ENCODE data around the gene HAO1. TPM values are rescaled to one million over a fixed set of nuclear protein-coding genes. Genes with fewer than 3 reads are reported as not detected.
"Not testable (repeated sequence)": the region's sequence is repeated elsewhere in the genome, so short reads cannot be mapped to it uniquely, and the experiment has no call there.

HAO1 gene
- total RNA-seq, 1 experiment from 2014 or later, result not detected

DNA sequence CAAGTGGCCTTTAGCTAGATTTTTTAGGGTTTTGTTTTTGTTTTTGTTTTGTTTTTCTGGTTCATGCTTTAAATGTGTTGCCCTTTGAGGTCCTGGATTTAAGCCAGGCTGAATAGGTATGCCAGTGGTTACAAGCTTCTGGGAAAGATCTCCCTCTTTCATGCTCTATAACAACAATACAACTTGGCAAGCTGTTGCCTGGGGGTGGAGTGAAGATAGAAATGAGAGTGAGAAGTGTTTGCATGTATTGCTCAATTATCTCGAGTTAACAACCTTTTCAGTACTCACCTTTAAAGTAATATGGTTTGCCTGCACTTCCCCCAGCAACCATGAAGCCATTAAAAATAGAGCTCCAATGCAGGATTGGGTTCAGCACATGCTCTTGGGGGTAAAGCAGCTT lies 19.2 kb upstream of the HAO1 start:
- intact Hi-C loops (cut with micrococcal nuclease; ENCODE audit: unreplicated experiment), result no loop called here
- TF ChIP-seq, protein P1, sequence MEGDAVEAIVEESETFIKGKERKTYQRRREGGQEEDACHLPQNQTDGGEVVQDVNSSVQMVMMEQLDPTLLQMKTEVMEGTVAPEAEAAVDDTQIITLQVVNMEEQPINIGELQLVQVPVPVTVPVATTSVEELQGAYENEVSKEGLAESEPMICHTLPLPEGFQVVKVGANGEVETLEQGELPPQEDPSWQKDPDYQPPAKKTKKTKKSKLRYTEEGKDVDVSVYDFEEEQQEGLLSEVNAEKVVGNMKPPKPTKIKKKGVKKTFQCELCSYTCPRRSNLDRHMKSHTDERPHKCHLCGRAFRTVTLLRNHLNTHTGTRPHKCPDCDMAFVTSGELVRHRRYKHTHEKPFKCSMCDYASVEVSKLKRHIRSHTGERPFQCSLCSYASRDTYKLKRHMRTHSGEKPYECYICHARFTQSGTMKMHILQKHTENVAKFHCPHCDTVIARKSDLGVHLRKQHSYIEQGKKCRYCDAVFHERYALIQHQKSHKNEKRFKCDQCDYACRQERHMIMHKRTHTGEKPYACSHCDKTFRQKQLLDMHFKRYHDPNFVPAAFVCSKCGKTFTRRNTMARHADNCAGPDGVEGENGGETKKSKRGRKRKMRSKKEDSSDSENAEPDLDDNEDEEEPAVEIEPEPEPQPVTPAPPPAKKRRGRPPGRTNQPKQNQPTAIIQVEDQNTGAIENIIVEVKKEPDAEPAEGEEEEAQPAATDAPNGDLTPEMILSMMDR (conservative IDR thresholded peaks at IDR 0.05; ENCODE audit: low read depth, low read length), result no peak
- TF ChIP-seq EZH2 (IDR thresholded peaks at IDR 0.05; ENCODE audit: borderline replicate concordance, low read depth, low read length, poor library complexity, severe bottlenecking), result no peak
- no peaks in the 10 kb centered on the region for H3K36me3 ChIP-seq (ENCODE audit: insufficient read depth, low read length, poor library complexity, severe bottlenecking)
- no peak overlapping the region for H3K27ac ChIP-seq (ENCODE audit: low read depth, low read length, poor library complexity, severe bottlenecking)
- H3K4me1 ChIP-seq (ENCODE audit: insufficient read depth, low read length, poor library complexity, severe bottlenecking), result no peaks in the 10 kb centered on the region
- no peaks in the 10 kb centered on the region for H3K27me3 ChIP-seq (replicated peaks; ENCODE audit: insufficient read depth, low read depth, low read length, poor library complexity)
- no peak for DNase-seq (ENCODE audit: low spot score)
- CTCF ChIA-PET, result no interaction called here
- POLR2A ChIA-PET (ENCODE audit: low non-redundant PET), result no interaction called here
- H3K4me3 ChIP-seq (ENCODE audit: low read depth, low read length, poor library complexity, severe bottlenecking), result no peak overlapping the region
- BruUV-seq (replicated peaks), result no TSS peak
- no peaks in the 10 kb centered on the region for H3K9me3 ChIP-seq (ENCODE audit: low read depth, low read length, poor library complexity, severe bottlenecking)

DNA sequence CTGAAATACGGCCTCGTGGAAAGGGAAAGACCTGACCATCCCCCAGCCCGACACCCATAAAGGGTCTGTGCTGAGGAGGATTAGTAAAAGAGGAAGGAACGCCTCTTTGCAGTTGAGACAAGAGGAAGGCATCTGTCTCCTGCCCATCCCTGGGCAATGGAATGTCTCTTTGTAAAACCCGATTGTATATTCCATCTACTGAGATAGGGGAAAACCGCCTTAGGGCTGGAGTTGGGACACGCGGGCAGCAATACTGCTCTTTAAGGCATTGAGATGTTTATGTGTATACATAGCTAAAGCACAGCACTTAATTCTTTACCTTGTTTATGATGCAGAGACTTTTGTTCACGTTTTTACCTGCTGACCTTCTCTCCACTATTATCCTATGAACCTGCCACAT lies 16.3 kb upstream of the HAO1 start:
- H3K27me3 ChIP-seq (replicated peaks; ENCODE audit: insufficient read depth, low read depth, low read length, poor library complexity); H3K27ac ChIP-seq (ENCODE audit: low read depth, low read length, poor library complexity, severe bottlenecking); H3K4me1 ChIP-seq (ENCODE audit: insufficient read depth, low read length, poor library complexity, severe bottlenecking); H3K4me3 ChIP-seq (ENCODE audit: low read depth, low read length, poor library complexity, severe bottlenecking); POLR2A ChIA-PET (ENCODE audit: low non-redundant PET); intact Hi-C loops (cut with micrococcal nuclease; ENCODE audit: unreplicated experiment); BruUV-seq (replicated peaks); H3K9me3 ChIP-seq (ENCODE audit: low read depth, low read length, poor library complexity, severe bottlenecking); CTCF ChIA-PET; H3K36me3 ChIP-seq (ENCODE audit: insufficient read depth, low read length, poor library complexity, severe bottlenecking); DNase-seq (ENCODE audit: low spot score): not testable (repeated sequence)

DNA sequence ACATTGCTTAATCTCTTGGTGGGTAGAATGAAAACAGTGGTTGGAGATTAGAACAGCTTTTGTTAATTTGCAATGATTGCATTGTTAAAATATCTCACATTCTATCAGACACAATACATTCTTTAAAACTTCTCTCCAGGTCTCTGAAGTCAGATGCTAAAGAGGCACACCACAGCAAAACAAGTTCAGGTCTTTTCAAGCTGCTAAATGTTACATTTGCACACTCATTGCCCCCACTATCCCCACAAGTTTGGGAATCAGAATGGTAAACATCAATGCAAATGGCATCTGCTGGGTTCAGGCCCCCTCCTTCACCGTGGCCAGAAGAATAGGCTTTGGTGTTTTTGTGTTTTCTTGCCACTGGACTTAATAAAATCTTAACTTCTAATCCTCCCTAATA lies 10.1 kb upstream of the HAO1 start:
- intact Hi-C loops (cut with micrococcal nuclease; ENCODE audit: unreplicated experiment), result no loop called here
- no peak overlapping the region for H3K27ac ChIP-seq (ENCODE audit: low read depth, low read length, poor library complexity, severe bottlenecking)
- no peaks in the 10 kb centered on the region for H3K36me3 ChIP-seq (ENCODE audit: insufficient read depth, low read length, poor library complexity, severe bottlenecking)
- DNase-seq (ENCODE audit: low spot score), result no peak
- CTCF ChIA-PET, result no interaction called here
- H3K4me3 ChIP-seq (ENCODE audit: low read depth, low read length, poor library complexity, severe bottlenecking), result no peak overlapping the region
- BruUV-seq (replicated peaks), result no TSS peak
- H3K27me3 ChIP-seq (replicated peaks; ENCODE audit: insufficient read depth, low read depth, low read length, poor library complexity), result peaks cover 15% of the 10 kb centered on the region
- POLR2A ChIA-PET (ENCODE audit: low non-redundant PET), result no interaction called here
- H3K4me1 ChIP-seq (ENCODE audit: insufficient read depth, low read length, poor library complexity, severe bottlenecking), result no peaks in the 10 kb centered on the region
- no peak for TF ChIP-seq EZH2 (IDR thresholded peaks at IDR 0.05; ENCODE audit: borderline replicate concordance, low read depth, low read length, poor library complexity, severe bottlenecking)
- TF ChIP-seq, protein P1 (conservative IDR thresholded peaks at IDR 0.05; ENCODE audit: low read depth, low read length), result no peak
- H3K9me3 ChIP-seq (ENCODE audit: low read depth, low read length, poor library complexity, severe bottlenecking), result no peaks in the 10 kb centered on the region

DNA sequence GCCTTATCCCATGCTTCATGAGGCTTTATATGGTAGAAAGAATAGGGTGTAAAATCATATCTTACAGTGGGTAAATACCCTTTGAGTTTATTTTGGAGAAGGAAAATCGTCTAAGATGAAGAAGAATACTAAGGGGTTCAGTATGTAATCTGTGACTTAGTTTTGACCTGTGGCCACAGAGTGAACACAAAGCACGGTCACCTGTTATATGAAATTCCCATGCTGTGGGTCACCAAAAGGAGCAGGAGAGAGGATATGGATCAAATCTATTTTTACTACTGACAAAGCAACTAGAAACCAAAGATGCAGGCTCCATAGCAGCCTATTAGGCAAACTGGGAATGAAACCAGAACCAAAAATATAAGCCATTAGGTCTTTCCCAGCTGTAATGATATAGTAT lies 3.6 kb upstream of the HAO1 start:
- DNase-seq (ENCODE audit: low spot score), result no peak
- no peak overlapping the region for H3K27ac ChIP-seq (ENCODE audit: low read depth, low read length, poor library complexity, severe bottlenecking)
- H3K27me3 ChIP-seq (replicated peaks; ENCODE audit: insufficient read depth, low read depth, low read length, poor library complexity), result peaks cover 20% of the 10 kb centered on the region
- intact Hi-C loops (cut with micrococcal nuclease; ENCODE audit: unreplicated experiment), result no loop called here
- CTCF ChIA-PET, result no interaction called here
- no peaks in the 10 kb centered on the region for H3K9me3 ChIP-seq (ENCODE audit: low read depth, low read length, poor library complexity, severe bottlenecking)
- TF ChIP-seq, protein P1 (conservative IDR thresholded peaks at IDR 0.05; ENCODE audit: low read depth, low read length), result no peak
- no peak for TF ChIP-seq EZH2 (IDR thresholded peaks at IDR 0.05; ENCODE audit: borderline replicate concordance, low read depth, low read length, poor library complexity, severe bottlenecking)
- no peaks in the 10 kb centered on the region for H3K36me3 ChIP-seq (ENCODE audit: insufficient read depth, low read length, poor library complexity, severe bottlenecking)
- no peak overlapping the region for H3K4me3 ChIP-seq (ENCODE audit: low read depth, low read length, poor library complexity, severe bottlenecking)
- POLR2A ChIA-PET (ENCODE audit: low non-redundant PET), result no interaction called here
- no TSS peak for BruUV-seq (replicated peaks)
- H3K4me1 ChIP-seq (ENCODE audit: insufficient read depth, low read length, poor library complexity, severe bottlenecking), result no peaks in the 10 kb centered on the region
